SU-DHL-6 (cell line): Measurements from ENCODE around the gene CTNND2.

Experiments used
- H2AFZ ChIP-seq: fragments of 200-600 bp; sonication (generic); 2 replicates; pipeline ENCODE4 v1.6.1; 2014; ENCODE audit warnings: low read depth, mild to moderate bottlenecking, moderate library complexity, mixed read lengths, antibody characterized with exemption, low read length; ENCODE audit not compliant: severe bottlenecking
- H3F3A ChIP-seq: fragments of 200-600 bp; shearing (Covaris generic); 2 replicates; pipeline ENCODE4 v1.6.0; 2016; ENCODE audit warnings: antibody characterized with exemption, mild to moderate bottlenecking; ENCODE audit not compliant: insufficient read depth
- H3K27ac ChIP-seq: fragments of 200-600 bp; sonication (generic); 2 replicates; pipeline ENCODE4 v1.5.1; 2016; ENCODE audit warnings: low read depth, mild to moderate bottlenecking, low read length, moderate library complexity, mixed read lengths
- H3K27me3 ChIP-seq: fragments of 200-600 bp; sonication (generic), shearing (Covaris generic); 2 replicates; pipeline ENCODE4 v1.6.0; 2014; ENCODE audit warnings: mild to moderate bottlenecking, low read length
- H3K36me3 ChIP-seq: fragments of 200-600 bp; sonication (generic); 2 replicates; pipeline ENCODE4 v1.6.1; 2014; ENCODE audit warnings: mild to moderate bottlenecking, low read length, mixed read lengths
- H3K4me2 ChIP-seq: fragments of 300-600, 200-600 bp; shearing (Covaris generic), sonication (generic); 2 replicates; pipeline ENCODE4 v1.6.0; 2014; ENCODE audit warnings: low read length, low read depth, mild to moderate bottlenecking; ENCODE audit not compliant: poor library complexity, severe bottlenecking
- H3K4me3 ChIP-seq: fragments of 200-600 bp; sonication (generic); 2 replicates; pipeline ENCODE4 v1.5.1; 2014; ENCODE audit warnings: antibody characterized with exemption, low read length, mild to moderate bottlenecking, mixed read lengths; ENCODE audit not compliant: insufficient read depth, poor library complexity, severe bottlenecking
- H3K79me2 ChIP-seq: fragments of 200-600 bp; sonication (generic); 2 replicates; pipeline ENCODE4 v1.6.1; 2014; ENCODE audit warnings: mild to moderate bottlenecking, low read length, moderate library complexity; ENCODE audit not compliant: insufficient read depth
- H3K9ac ChIP-seq: fragments of 200-600 bp; sonication (generic); 2 replicates; pipeline ENCODE4 v1.7.0; 2014; ENCODE audit warnings: mild to moderate bottlenecking, low read length
- H3K9me2 ChIP-seq: fragments of 200-600 bp; sonication (generic); replicated peaks from 2 replicates; pipeline ENCODE4 v1.6.1; 2014; ENCODE audit warnings: low read length; ENCODE audit not compliant: insufficient read depth
- H3K9me3 ChIP-seq: fragments of 200-600 bp; sonication (generic); 2 replicates; pipeline ENCODE4 v1.6.1; 2014; ENCODE audit warnings: low read length, mixed read lengths; ENCODE audit not compliant: insufficient read depth
- H4K20me1 ChIP-seq: fragments of 200-600 bp; sonication (generic); 2 replicates; pipeline ENCODE4 v1.6.1; 2014; ENCODE audit warnings: low read depth, mild to moderate bottlenecking, antibody characterized with exemption, low read length, moderate library complexity, mixed read lengths
- EZH2phosphoT487 ChIP-seq: fragments of 200-600 bp; sonication (generic), shearing (Covaris generic); conservative IDR thresholded peaks from 2 replicates; pipeline ENCODE4 v1.6.1; 2018; ENCODE audit warnings: mild to moderate bottlenecking, antibody characterized with exemption, low read length, moderate library complexity, mixed read lengths
- TF ChIP-seq, protein P1 (sequence below): fragments of 200-600 bp; sonication (generic); IDR thresholded peaks from one replicate; pipeline ENCODE4 v1.5.1; 2017; ENCODE audit warnings: antibody characterized with exemption, mild to moderate bottlenecking, low read length, moderate library complexity; ENCODE audit not compliant: insufficient read depth, poor library complexity, severe bottlenecking

Gene CTNND2

DNA sequence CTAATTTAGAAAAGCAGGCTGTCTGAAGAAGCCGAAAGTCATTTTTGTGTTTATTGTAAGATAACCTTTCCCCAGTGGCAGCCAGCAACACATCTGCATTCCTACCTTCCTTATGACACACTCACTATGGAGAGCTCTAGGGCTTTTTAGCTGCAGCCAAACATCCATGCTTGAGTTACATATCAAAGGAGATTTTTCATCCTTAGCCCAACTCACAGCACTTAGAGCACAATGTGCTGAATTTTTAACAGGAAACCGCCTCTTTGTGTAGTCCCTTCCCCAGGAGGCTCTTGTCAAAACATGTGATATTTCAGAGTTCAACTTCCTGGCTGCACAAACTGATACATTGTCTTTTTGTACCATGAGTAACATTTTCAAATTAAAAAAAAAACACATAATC is 379.2 kb downstream of the CTNND2 start:
- H3K9me2 ChIP-seq = no peaks in the 10 kb centered on the region
- no peaks in the 10 kb centered on the region for H3K9me3 ChIP-seq
- no peak overlapping the region for H3K27ac ChIP-seq
- H4K20me1 ChIP-seq = no peaks in the 10 kb centered on the region
- no peak overlapping the region for H3K4me2 ChIP-seq
- H3K27me3 ChIP-seq = no peaks in the 10 kb centered on the region
- no peaks in the 10 kb centered on the region for H3F3A ChIP-seq
- H3K79me2 ChIP-seq = no peaks in the 10 kb centered on the region
- H3K9ac ChIP-seq = no peak overlapping the region
- H3K4me3 ChIP-seq = no peak overlapping the region
- H3K36me3 ChIP-seq = no peaks in the 10 kb centered on the region
- H2AFZ ChIP-seq = no peak overlapping the region
- no peak for TF ChIP-seq EZH2phosphoT487
- TF ChIP-seq, protein P1, sequence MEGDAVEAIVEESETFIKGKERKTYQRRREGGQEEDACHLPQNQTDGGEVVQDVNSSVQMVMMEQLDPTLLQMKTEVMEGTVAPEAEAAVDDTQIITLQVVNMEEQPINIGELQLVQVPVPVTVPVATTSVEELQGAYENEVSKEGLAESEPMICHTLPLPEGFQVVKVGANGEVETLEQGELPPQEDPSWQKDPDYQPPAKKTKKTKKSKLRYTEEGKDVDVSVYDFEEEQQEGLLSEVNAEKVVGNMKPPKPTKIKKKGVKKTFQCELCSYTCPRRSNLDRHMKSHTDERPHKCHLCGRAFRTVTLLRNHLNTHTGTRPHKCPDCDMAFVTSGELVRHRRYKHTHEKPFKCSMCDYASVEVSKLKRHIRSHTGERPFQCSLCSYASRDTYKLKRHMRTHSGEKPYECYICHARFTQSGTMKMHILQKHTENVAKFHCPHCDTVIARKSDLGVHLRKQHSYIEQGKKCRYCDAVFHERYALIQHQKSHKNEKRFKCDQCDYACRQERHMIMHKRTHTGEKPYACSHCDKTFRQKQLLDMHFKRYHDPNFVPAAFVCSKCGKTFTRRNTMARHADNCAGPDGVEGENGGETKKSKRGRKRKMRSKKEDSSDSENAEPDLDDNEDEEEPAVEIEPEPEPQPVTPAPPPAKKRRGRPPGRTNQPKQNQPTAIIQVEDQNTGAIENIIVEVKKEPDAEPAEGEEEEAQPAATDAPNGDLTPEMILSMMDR = no peak

DNA sequence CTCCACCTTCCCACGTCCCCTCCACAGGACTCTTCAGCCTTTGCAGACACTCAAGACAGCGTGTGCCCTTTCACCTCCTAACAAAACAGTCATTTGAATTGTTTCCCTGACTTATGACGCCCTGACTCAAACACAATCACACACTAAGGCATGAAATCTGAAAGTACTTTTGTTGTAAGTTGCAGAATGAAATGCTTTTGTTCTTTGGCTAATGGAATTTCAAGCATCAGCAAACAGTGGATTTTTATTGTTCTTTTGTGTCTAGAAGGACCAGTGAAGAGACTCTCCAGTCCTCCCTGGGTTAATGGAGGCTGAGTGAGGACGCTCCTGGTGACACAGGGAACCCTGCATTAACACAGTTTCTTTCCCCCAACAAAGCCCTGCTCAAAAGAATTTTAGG is 380.1 kb downstream of the CTNND2 start:
- Histone ChIP-seq H4K20me1 (no peaks in the 10 kb centered on the region), H2AFZ (no peak overlapping the region), H3K79me2 (no peaks in the 10 kb centered on the region), H3K9ac (no peak overlapping the region), H3K9me3 (no peaks in the 10 kb centered on the region), H3F3A (no peaks in the 10 kb centered on the region), H3K27me3 (no peaks in the 10 kb centered on the region), H3K4me3 (no peak overlapping the region), H3K4me2 (no peak overlapping the region), H3K36me3 (no peaks in the 10 kb centered on the region), H3K27ac (no peak overlapping the region), H3K9me2 (no peaks in the 10 kb centered on the region)
- TF ChIP-seq, protein P1 = no peak
- TF ChIP-seq EZH2phosphoT487 = no peak

DNA sequence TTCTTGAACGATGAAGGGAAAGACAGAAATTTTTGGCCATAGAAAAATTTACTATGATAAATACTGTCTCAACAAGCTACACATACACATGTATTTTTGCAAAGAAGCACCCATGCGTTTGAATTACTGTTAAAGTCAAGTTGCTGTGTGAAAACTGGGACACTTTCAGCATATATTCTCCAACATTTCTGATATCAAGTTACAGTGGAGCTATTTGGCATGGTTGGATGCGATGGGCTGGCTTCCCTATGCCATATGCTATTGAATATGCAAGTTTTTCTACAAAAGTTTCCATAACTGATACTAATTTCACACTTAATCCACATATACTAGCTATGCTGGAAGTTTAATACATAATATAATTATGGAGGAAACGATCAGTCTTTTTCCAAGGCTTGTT is 381.4 kb downstream of the CTNND2 start:
- H3K27ac ChIP-seq = no peak overlapping the region
- H3K27me3 ChIP-seq = no peaks in the 10 kb centered on the region
- no peak overlapping the region for H3K9ac ChIP-seq
- no peaks in the 10 kb centered on the region for H3K9me3 ChIP-seq
- H3K4me3 ChIP-seq = no peak overlapping the region
- no peaks in the 10 kb centered on the region for H3K36me3 ChIP-seq
- no peaks in the 10 kb centered on the region for H3F3A ChIP-seq
- H3K4me2 ChIP-seq = no peak overlapping the region
- H3K79me2 ChIP-seq = no peaks in the 10 kb centered on the region
- TF ChIP-seq, protein P1 = no peak
- no peak for TF ChIP-seq EZH2phosphoT487
- H2AFZ ChIP-seq = no peak overlapping the region
- no peaks in the 10 kb centered on the region for H3K9me2 ChIP-seq
- no peaks in the 10 kb centered on the region for H4K20me1 ChIP-seq
